Measurements from ENCODE around the gene AGPAT4.
"Not testable (repeated sequence)": the region's sequence is repeated elsewhere in the genome, so short reads cannot be mapped to it uniquely, and the experiment has no call there.

DNA sequence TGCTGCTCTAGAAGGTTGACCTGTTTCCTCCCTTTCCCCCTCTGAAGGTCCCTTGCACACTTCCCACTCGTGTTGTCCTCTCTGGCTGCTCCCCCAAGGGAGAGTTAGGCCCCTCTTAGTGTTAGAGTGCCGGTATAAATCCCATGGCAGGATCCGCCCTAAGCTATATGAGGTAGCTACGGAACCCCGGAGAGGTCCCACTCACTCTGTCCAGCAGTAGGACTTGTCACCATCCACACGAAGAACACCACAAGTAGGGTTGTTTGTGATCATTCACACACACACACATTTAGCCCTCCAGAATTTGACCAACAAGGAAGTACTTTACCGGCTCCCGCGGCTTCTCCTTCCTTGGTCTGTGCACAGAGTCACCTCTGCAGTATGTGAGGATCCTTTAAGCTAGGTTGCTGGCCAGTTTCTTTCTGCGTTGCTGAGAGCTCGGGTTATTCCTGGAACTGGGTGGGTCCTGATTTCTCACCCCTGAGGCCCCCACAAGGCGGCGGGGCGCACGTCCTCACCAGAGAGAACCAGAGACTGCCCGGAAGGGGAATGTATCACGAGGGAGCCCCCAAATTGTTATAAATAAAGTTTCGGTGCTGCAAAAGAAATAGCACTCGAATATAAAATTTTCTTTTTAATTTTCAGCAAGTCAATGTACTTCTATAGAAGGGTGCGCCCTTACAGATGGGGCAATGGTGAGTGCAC lies 40.8 kb upstream of the AGPAT4 start:
- TF ChIP-seq, protein P1, sequence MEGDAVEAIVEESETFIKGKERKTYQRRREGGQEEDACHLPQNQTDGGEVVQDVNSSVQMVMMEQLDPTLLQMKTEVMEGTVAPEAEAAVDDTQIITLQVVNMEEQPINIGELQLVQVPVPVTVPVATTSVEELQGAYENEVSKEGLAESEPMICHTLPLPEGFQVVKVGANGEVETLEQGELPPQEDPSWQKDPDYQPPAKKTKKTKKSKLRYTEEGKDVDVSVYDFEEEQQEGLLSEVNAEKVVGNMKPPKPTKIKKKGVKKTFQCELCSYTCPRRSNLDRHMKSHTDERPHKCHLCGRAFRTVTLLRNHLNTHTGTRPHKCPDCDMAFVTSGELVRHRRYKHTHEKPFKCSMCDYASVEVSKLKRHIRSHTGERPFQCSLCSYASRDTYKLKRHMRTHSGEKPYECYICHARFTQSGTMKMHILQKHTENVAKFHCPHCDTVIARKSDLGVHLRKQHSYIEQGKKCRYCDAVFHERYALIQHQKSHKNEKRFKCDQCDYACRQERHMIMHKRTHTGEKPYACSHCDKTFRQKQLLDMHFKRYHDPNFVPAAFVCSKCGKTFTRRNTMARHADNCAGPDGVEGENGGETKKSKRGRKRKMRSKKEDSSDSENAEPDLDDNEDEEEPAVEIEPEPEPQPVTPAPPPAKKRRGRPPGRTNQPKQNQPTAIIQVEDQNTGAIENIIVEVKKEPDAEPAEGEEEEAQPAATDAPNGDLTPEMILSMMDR (IDR thresholded peaks at IDR 0.05): not testable (repeated sequence)
- not testable (repeated sequence) for TF ChIP-seq EP300 (IDR thresholded peaks at IDR 0.05)
